Smooth muscle cell (in vitro differentiated cells): ENCODE measurements around the gene SLC17A7. TPM values are rescaled to one million over a fixed set of nuclear protein-coding genes. Genes with fewer than 3 reads are reported as not detected.

Experiments
- DNase-seq: peaks from one replicate; lab custom pipeline; 2025; ENCODE audit not compliant: unreplicated experiment; lab: John Stamatoyannopoulos, UW
- H2AFZ ChIP-seq: fragments of 200-600 bp; sonication (generic); 2 replicates; pipeline ENCODE4 v1.6.0; 2016; ENCODE audit warnings: antibody characterized with exemption, low read depth, mild to moderate bottlenecking
- H3F3A ChIP-seq: fragments of 200-600 bp; sonication (generic); 2 replicates; pipeline ENCODE4 v1.6.0; 2017; ENCODE audit warnings: antibody characterized with exemption, low read depth
- H3K27ac ChIP-seq: fragments of 200-600 bp; sonication (generic); 2 replicates; pipeline ENCODE4 v1.5.1; 2016; ENCODE audit warnings: low read depth, mild to moderate bottlenecking
- H3K27me3 ChIP-seq: fragments of 200-600 bp; sonication (generic); 2 replicates; pipeline ENCODE4 v1.6.1; 2016; ENCODE audit warnings: low read depth, mild to moderate bottlenecking
- H3K36me3 ChIP-seq: fragments of 200-600 bp; sonication (generic); 2 replicates; pipeline ENCODE4 v1.5.1; 2016; ENCODE audit warnings: low read depth
- H3K4me1 ChIP-seq: fragments of 200-600 bp; sonication (generic); 2 replicates; pipeline ENCODE4 v1.5.1; 2016; ENCODE audit warnings: low read depth
- H3K4me2 ChIP-seq: fragments of 200-600 bp; sonication (generic); 2 replicates; pipeline ENCODE4 v1.6.0; 2016; ENCODE audit warnings: mild to moderate bottlenecking
- H3K4me3 ChIP-seq: fragments of 200-600 bp; sonication (generic); 2 replicates; pipeline ENCODE4 v1.5.1; 2016; ENCODE audit warnings: mild to moderate bottlenecking
- H3K79me2 ChIP-seq: fragments of 200-600 bp; sonication (generic); 2 replicates; pipeline ENCODE4 v1.6.0; 2016; ENCODE audit warnings: low read depth, mild to moderate bottlenecking
- H3K9ac ChIP-seq: fragments of 200-600 bp; sonication (generic); 2 replicates; pipeline ENCODE4 v1.6.0; 2016; ENCODE audit warnings: low read depth
- H3K9me3 ChIP-seq: fragments of 200-600 bp; sonication (generic); replicated peaks from 2 replicates; pipeline ENCODE4 v1.5.1; 2016; ENCODE audit warnings: low read depth
- H4K20me1 ChIP-seq: fragments of 200-600 bp; sonication (generic); 2 replicates; pipeline ENCODE4 v1.6.0; 2016; ENCODE audit warnings: low read depth
- WGBS: methylation state at CpG from one replicate; pipeline ENCODE4 v1.1.7; 2016; ENCODE audit warnings: low lambda C conversion rate; 5-methylcytosine and 5-hydroxymethylcytosine counted together
- polyA plus RNA-seq: library from polyadenylated mRNA; unstranded; fragments of >200 nt; fragmentation: Nextera tagmentation; extraction: Ambion mirVana; gene quantifications from 2 replicates; pipeline ENCODE4 v1.2.1, GENCODE V29; 2016
- total RNA-seq: library from RNA; depleted of rRNA; stranded (reverse); fragments of >200 nt; gene quantifications from 2 replicates; pipeline ENCODE4 v1.2.3, GENCODE V29; 2014
- TF ChIP-seq, protein P1 (sequence below): fragments of 200-600 bp; sonication (generic); IDR thresholded peaks from 2 replicates; pipeline ENCODE4 v1.5.1; 2017; ENCODE audit warnings: borderline replicate concordance, mild to moderate bottlenecking, antibody characterized with exemption; ENCODE audit not compliant: insufficient read depth, poor library complexity, severe bottlenecking

The SLC17A7 gene
- total and polyA plus RNA-seq, 2 experiments from 2014 or later = 0.04 TPM; not detected in 1

DNA sequence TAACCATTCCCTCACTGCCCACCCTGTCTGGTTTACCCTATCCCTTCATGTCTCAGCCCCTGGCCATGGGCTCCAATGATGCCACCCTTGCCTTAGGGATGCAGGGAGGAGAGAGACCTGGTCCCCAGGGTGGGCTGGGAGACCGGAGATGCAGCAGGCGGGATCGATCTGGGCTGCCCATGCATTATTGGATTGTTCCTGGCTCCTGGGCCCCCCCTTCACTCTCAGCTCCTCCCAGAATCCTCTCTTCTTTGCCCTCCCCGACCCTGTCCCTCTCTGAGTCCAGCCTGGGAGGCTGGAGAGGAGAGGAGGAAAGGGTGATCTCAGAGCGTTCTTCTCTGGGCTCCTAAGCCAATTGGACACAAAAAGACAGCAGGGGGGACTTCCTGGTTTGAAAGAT lies 47.4 kb downstream of the SLC17A7 start:
- WGBS = 82% methylated on average over 5 of the region's 5 CpGs
- Histone ChIP-seq H3K79me2 (no peaks in the 10 kb centered on the region), H3K36me3 (no peaks in the 10 kb centered on the region), H2AFZ (no peak overlapping the region), H4K20me1 (no peaks in the 10 kb centered on the region), H3K27ac (no peak overlapping the region), H3K4me3 (no peak overlapping the region), H3K4me2 (no peak overlapping the region), H3K9ac (no peak overlapping the region), H3K9me3 (no peaks in the 10 kb centered on the region), H3F3A (no peaks in the 10 kb centered on the region), H3K4me1 (no peaks in the 10 kb centered on the region), H3K27me3 (peaks cover 9% of the 10 kb centered on the region)
- no peak for DNase-seq
- TF ChIP-seq, protein P1, sequence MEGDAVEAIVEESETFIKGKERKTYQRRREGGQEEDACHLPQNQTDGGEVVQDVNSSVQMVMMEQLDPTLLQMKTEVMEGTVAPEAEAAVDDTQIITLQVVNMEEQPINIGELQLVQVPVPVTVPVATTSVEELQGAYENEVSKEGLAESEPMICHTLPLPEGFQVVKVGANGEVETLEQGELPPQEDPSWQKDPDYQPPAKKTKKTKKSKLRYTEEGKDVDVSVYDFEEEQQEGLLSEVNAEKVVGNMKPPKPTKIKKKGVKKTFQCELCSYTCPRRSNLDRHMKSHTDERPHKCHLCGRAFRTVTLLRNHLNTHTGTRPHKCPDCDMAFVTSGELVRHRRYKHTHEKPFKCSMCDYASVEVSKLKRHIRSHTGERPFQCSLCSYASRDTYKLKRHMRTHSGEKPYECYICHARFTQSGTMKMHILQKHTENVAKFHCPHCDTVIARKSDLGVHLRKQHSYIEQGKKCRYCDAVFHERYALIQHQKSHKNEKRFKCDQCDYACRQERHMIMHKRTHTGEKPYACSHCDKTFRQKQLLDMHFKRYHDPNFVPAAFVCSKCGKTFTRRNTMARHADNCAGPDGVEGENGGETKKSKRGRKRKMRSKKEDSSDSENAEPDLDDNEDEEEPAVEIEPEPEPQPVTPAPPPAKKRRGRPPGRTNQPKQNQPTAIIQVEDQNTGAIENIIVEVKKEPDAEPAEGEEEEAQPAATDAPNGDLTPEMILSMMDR = no peak

DNA sequence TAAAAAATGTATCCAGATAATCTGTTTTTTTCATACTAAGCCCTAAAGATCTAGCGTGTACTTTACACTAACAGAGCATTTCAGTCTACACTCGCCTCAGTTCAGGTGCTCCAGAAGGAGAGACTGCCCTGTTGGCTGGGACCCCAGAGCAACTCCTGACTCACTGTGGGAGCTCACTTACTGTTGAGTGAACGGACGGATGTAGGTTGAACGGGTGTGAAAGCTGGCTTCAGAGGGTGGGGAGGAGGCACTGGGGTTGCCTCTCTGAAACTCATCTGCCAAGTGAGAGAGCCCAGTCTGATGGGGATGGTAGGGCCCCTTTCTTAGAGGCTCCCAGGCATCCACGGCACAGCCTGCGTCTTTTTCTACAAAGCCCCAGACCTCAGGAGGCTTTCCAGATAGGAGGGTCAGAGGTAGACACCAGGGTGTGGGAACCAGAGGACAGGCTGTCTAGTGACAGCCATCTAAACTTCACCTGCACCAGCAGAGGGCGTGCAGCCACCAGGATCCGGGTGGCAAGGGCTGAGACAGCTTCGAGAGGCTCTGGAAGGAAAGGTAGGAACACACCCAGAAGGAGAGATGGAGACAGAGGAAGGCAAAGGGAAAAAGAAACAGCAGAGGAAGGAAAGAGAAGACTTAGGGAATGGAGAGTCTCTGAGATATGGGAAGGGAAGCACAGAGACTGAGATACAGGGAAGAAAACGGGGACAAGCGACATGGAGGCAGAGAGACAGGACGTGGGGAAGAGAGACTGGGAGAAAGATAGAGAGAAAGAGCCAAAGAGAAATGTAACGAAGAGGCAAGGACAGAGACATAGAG lies 49.5 kb downstream of the SLC17A7 start:
- TF ChIP-seq, protein P1 = peak; percentile 80
- H4K20me1 ChIP-seq = no peaks in the 10 kb centered on the region
- no peaks in the 10 kb centered on the region for H3K9me3 ChIP-seq
- H3K9ac ChIP-seq = no peak overlapping the region
- 38% methylated on average over 14 of the region's 14 CpGs for WGBS
- DNase-seq = peak; percentile 9
- no peak overlapping the region for H3K27ac ChIP-seq
- no peak overlapping the region for H3K4me2 ChIP-seq
- no peak overlapping the region for H2AFZ ChIP-seq
- H3K4me1 ChIP-seq = no peaks in the 10 kb centered on the region
- H3K36me3 ChIP-seq = no peaks in the 10 kb centered on the region
- H3K79me2 ChIP-seq = no peaks in the 10 kb centered on the region
- no peak overlapping the region for H3K4me3 ChIP-seq
- H3K27me3 ChIP-seq = peaks cover 9% of the 10 kb centered on the region
- H3F3A ChIP-seq = no peaks in the 10 kb centered on the region

DNA sequence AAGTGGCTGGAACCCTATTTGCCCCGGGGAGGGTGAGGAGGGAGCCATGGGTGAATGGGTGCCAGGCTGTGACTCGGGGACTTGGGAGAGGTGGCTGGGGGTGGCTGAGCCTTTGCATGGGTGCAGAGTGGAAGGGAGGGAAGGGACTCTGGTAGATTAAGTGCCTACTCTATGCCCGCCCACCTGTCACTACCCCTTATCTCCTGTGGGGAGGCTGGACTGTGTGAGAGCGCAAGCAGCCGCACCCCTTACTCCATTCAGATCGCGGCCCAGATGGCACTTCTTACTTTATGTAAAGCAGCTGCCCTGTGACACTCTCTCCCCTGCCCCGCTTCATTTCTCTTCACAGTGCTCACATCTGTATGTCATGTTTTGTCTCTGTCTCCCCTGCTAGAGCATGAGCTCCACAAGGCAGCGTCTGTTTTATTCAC lies 50.4 kb downstream of the SLC17A7 start:
- no peaks in the 10 kb centered on the region for H3K4me1 ChIP-seq
- H3K27me3 ChIP-seq = peaks cover 9% of the 10 kb centered on the region
- TF ChIP-seq, protein P1 = no peak
- no peak overlapping the region for H3K27ac ChIP-seq
- WGBS = 75% methylated on average over 9 of the region's 9 CpGs
- H2AFZ ChIP-seq = no peak overlapping the region
- no peaks in the 10 kb centered on the region for H3K9me3 ChIP-seq
- no peaks in the 10 kb centered on the region for H3K79me2 ChIP-seq
- no peaks in the 10 kb centered on the region for H3K36me3 ChIP-seq
- H3F3A ChIP-seq = no peaks in the 10 kb centered on the region
- no peak overlapping the region for H3K9ac ChIP-seq
- no peak overlapping the region for H3K4me3 ChIP-seq
- H4K20me1 ChIP-seq = no peaks in the 10 kb centered on the region
- DNase-seq = no peak
- no peak overlapping the region for H3K4me2 ChIP-seq
